ENCODE results near the gene CDCA7.
"Not testable (repeated sequence)": the region's sequence is repeated elsewhere in the genome, so short reads cannot be mapped to it uniquely, and the experiment has no call there.

Gene CDCA7

DNA sequence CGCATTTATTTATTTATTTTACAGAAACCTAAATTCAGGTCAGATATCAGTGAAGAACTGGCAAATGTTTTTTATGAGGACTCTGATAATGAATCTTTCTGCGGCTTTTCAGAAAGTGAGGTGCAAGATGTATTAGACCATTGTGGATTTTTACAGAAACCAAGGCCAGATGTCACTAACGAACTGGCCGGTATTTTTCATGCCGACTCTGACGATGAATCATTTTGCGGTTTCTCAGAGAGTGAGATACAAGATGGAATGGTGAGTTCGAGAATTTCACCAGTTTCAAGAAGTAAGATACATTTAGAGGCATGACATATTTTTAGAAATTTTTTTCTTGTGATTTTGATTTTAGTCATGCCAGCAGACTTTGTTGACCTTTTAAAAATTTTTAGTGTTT lies 4.6 kb downstream of the CDCA7 start:
- DNase-seq (ENCODE audit: low read depth), result no peak

DNA sequence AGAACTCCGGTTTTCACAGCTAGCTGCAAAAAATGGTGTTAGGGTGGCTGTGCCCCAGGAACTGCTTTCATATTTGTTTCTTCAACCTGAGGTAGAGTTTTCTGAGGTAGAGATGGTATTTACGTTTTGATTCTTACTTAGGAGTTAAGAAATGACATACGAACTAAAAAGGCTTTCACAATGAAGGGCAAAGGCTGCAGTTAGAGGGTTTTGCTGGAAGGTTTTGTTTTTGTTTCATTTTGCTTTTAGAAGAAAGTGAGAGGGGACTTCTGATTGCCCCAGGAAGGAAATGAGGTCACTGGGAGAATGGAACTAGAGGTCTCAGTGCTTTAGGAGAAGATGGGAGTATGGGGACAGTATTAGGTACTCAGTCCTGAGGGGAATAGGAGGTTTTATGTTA lies 15.5 kb downstream of the CDCA7 start:
- DNase-seq (ENCODE audit: low read depth), result no peak

GRCh38 chr2:173371023-173371422 lies 16.4 kb downstream of the CDCA7 start:
- no peak for DNase-seq (ENCODE audit: low read depth)

GRCh38 chr2:173373290-173373689 lies 18.6 kb downstream of the CDCA7 start:
- no peak for DNase-seq (ENCODE audit: low read depth)

- no peak for DNase-seq (ENCODE audit: low read depth)
Measured at GRCh38 chr2:173374634-173375033, 20.0 kb downstream of the CDCA7 start.

DNA sequence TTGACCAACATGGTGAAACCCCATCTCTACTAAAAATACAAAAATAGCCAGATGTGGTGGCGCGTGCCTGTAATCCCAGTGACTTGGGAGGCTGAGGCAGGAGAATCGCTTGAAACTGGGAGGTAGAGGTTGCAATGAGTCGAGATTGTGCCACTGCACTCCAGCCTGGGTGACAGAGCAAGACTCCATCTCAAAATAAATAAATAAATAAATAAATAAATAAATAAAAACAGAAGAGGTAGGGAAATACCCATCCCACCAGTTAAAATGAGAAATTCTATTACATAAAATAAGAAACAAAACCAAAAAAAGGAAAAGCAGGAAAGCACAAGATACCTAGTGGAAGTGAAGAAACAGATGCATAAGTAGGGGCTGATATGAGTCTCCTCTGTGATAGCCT lies 30.9 kb downstream of the CDCA7 start:
- DNase-seq (ENCODE audit: low read depth), result not testable (repeated sequence)

DNA sequence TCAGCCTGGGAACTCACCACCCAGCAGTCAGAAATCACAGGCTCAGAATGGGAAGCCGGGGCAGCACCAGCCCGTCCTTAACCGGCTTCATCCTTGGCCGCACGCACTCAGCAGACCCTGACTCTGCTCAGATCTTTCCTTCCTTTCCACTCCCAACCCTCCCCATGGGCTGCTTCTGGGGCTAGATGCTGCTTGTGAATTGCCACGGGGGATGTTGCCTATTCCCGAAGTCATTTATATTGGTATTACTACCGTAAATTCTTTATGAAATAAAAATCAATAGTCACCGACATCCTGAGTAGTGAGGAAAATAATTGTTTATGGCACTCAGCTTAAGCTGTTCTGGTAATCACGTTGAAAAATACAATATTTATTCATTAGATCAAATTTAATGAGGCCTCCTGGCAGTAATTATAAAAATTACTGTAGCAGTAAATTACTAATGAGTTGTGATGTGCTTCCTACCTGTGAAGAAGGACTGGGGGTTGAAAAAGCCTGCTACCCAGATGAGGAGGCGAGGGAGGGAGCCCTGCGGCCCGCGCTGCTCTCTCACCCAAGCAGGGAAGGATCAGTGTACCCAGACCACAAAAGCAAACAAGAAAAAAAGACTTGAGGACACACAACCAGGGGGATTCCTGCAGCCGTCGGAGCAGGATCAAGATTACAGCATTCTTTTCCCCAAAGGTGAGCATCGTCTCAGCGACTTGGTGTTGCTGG lies 31.5 kb downstream of the CDCA7 start:
- DNase-seq (ENCODE audit: low read depth), result no peak

GRCh38 chr2:173386738-173387065 lies 32.0 kb downstream of the CDCA7 start:
- no peak for DNase-seq (ENCODE audit: low read depth)

DNA sequence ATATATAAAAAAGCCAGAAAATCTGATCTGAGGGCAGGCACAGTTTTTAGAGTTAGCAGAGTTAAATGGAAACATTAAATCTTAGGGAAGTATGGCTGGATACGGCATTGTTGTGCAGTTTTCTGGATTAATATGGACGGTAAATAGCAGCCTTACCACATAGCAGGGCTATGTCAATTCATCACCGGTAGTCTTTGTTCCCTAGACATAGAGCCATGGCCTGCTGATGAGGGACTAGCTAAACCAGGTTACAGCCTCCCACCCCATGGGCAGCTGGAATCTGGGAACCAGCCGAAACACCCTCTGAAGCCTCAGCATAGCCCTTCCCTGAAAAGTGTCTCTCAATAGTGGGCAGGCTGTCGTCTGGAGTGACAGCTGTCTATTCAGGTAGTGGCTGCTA lies 32.4 kb downstream of the CDCA7 start:
- DNase-seq (ENCODE audit: low read depth), result no peak

GRCh38 chr2:173387660-173388059 lies 33.0 kb downstream of the CDCA7 start:
- no peak for DNase-seq (ENCODE audit: low read depth)

DNA sequence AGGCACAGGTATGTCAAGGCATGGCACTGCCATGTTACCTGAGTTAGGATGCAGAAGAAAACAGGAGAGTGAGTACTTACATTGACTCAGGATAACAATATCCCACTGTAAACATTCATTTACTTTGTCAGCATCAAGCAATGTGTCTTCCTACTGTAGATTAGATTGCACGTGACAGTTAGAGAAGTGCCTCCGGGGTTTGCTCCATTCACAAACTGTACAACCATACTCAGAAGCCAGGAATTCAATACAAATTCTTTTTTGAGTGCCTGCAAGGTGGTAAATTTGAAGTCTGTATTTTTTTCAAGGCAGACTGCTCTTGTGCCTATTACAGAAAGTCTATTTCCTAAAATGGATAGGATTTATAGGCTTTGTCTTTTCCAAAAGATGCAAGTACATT lies 34.1 kb downstream of the CDCA7 start:
- no peak for DNase-seq (ENCODE audit: low read depth)

- no peak for DNase-seq (ENCODE audit: low read depth)
Measured at GRCh38 chr2:173390036-173390435, 35.4 kb downstream of the CDCA7 start.

- no peak for DNase-seq (ENCODE audit: low read depth)
Measured at GRCh38 chr2:173392731-173393130, 38.1 kb downstream of the CDCA7 start.

DNA sequence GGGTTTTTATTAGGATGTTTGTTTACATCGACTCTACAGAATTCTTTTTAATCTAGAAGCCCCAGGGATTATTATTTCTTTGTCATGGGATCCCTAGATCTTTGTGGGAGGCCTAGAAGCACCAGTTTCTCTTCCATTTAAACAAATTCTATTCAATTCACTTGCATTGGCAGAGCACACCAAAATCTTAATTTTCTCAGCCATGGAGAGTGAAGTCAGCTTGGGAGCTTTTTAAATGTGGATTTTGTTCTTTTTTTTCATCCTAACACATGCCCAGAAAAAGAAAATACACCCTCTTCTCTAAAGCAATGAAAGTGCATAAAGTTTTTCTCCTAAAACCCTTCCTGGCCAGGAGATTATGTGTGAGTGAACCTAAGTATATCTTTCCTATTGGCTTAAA lies 38.5 kb downstream of the CDCA7 start:
- DNase-seq (ENCODE audit: low read depth), result no peak

DNA sequence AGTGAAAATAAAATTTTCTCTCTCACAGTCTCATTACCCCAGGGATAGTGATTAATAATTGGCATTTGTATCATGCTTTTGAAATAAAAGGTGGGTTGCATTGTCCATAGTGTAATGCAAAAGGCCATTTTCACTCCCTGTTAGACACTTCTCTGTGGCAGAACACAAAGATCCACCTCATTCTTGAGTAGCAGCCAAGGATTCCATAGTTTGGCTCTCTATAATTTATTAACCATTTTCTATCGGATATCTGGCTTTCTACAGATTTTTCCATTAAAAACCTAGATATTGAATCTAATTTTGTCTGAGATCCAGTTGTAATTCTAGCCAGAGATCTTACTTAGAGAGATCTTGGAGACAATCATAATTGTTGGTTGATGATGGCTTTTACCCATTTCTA lies 39.0 kb downstream of the CDCA7 start:
- DNase-seq (ENCODE audit: low read depth), result no peak

- no peak for DNase-seq (ENCODE audit: low read depth)
Measured at GRCh38 chr2:173394091-173394974, 39.7 kb downstream of the CDCA7 start.

GRCh38 chr2:173395567-173396351 lies 41.1 kb downstream of the CDCA7 start:
- no peak for DNase-seq (ENCODE audit: low read depth)

GRCh38 chr2:173397539-173397938 lies 42.9 kb downstream of the CDCA7 start:
- DNase-seq (ENCODE audit: low read depth), result no peak

- no peak for DNase-seq (ENCODE audit: low read depth)
Measured at GRCh38 chr2:173399229-173399628, 44.6 kb downstream of the CDCA7 start.

- no peak for DNase-seq (ENCODE audit: low read depth)
Measured at GRCh38 chr2:173400760-173401159, 46.1 kb downstream of the CDCA7 start.

DNA sequence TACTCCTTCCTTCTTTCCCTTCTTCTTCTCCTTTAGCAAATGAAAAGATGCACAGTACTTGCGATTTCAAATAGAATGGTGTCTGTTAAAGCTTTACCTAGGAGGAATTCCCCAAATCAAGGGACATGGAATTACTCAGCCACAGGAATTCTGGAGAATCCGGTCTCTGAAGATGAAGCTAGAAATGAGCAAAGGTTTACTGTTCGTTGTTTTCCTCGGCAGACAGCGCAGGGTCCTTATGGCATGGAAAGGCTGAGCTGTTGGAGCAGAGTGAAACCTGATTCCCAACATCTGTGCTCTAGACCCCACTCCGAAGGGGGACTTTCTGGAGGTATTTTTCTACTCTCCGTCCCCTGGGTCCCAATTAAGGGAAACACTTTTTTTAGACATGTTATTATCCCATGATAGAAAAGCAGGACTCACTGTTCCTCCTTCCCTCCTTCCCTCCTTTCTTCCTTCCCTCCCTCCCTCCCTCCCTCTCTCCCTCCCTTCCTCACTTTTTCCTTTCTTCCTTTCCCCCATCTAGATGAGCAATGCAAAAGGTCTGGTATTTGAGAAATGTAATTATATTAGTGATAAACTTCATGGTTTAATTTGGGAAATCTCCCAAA lies 47.1 kb downstream of the CDCA7 start:
- DNase-seq (ENCODE audit: low read depth), result no peak

- DNase-seq (ENCODE audit: low read depth), result peak; percentile 34
Measured at GRCh38 chr2:173402405-173402974, 47.8 kb downstream of the CDCA7 start.

Measured in stimulated activated CD8-positive, alpha-beta memory T cell treated with anti-CD3 and anti-CD28 coated beads, Interleukin-15, amount 100 ng/mL, for 24 hours (primary cell).